HG03025 (cell line): ENCODE results near the gene TMEM145.
"Not testable (repeated sequence)": the region's sequence is repeated elsewhere in the genome, so short reads cannot be mapped to it uniquely, and the experiment has no call there.

Source experiments
- ATAC-seq: cut with Tn5 transposase; IDR thresholded peaks from one replicate; pipeline ENCODE4 v1.9.1; 2021; ENCODE audit warnings: mild to moderate bottlenecking, moderate library complexity; ENCODE audit not compliant: unreplicated experiment, low FRiP score

Gene TMEM145

DNA sequence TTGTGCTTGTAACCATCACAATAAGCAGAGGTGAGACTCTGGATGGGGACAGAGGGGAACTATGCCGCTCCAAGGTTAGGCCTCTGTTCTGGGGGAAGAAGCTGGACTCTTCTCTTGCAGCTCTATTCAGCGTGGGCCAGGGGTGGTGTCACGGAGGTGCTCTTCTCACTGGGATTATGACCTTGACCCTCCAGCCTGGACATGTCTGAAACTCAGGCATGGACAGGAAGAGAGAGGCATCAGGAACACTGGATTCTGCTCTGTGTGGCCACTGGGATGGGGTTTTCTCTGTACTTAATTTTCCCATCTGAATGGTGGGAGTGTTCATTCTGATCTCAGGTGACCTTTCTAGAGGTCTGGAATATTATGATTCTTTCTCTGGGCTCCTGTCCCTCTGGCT lies 19.9 kb downstream of the TMEM145 start:
- ATAC-seq: no peak

GRCh38 chr19:42333975-42334696 lies 21.0 kb downstream of the TMEM145 start:
- no peak for ATAC-seq

GRCh38 chr19:42334697-42335373 lies 21.7 kb downstream of the TMEM145 start:
- no peak for ATAC-seq

DNA sequence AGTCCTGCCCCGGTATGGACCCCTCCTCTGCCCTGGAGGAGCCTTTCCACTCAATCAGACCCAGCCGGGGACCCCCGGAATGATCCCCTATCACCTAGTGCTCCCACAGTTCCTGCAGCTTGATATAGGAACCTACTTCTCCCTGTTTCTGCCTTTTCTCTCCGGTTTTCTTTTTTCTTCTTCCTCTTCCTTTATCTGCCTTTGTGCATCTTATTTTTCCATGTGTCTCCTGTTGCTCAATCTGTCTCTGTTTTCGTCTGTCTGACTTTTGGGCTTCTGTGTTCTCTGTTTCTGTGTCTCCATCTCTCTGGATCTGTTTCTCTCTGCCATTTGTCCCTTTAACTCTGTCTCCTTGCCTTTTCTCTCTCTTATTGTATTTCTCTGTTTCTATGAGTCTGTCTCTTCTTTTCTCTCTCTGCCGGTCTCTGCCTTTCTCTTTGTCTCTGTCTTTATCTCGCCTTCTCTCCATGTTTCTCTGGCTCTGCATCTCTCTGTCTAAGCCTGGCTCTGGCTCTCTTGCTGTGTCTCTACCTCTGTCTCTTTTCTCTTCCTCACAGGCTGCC lies 22.3 kb downstream of the TMEM145 start:
- no peak for ATAC-seq

- no peak for ATAC-seq
Observed at GRCh38 chr19:42335971-42336370, 22.9 kb downstream of the TMEM145 start.

DNA sequence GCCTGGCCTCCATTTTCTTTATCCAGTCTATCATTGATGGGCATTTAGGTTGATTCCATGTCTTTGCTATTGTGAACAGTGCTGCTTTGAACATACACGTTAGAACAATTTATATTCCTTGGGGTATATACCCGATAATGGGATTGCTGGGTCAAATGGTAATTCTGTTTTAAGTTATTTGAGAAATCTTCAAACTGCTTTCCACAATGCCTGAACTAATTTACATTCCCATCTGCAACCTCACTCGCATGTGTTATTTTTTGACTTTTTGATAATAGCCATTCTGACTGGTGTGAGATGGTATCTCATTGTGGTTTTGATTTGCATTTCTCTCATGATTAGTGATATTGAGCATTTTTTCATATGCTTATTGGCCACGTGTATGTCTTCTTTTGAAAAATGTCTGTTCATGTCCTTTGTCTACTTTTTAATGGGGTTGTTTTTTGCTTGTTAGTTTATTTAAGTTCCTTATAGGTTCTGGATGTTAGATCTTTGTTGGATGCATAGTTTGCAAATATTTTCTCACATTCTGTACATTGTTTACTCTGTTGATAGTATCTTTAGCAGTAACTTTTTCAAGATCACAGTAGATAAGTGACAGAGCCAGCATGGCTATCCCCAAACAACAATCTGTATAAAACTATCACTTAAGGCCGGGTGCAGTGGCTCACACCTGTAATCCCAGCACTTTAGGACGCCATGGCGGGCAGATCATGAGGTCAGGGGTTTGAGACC lies 26.2 kb downstream of the TMEM145 start:
- ATAC-seq: not testable (repeated sequence)

DNA sequence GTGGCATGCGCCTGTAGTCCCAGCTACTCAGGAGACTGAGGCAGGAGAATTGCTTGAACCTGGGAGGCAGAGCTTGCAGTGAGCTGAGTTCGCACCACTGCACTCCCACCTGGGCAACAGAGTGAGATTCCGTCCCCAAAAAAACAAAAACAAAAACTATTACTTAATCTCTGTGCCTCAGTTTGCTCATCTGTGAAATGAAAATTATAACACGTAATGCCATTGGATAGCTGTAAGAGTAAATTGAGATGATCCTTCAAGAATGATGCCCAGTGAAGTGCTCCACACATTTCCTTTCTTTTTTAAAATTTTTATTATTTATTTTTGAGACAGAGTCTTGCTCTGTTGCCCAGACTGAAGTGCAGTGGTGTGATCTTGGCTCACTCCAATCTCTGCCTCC lies 26.8 kb downstream of the TMEM145 start:
- not testable (repeated sequence) for ATAC-seq

- no peak for ATAC-seq
Observed at GRCh38 chr19:42343344-42344110, 30.4 kb downstream of the TMEM145 start.

GRCh38 chr19:42344336-42344893 lies 31.3 kb downstream of the TMEM145 start:
- no peak for ATAC-seq

DNA sequence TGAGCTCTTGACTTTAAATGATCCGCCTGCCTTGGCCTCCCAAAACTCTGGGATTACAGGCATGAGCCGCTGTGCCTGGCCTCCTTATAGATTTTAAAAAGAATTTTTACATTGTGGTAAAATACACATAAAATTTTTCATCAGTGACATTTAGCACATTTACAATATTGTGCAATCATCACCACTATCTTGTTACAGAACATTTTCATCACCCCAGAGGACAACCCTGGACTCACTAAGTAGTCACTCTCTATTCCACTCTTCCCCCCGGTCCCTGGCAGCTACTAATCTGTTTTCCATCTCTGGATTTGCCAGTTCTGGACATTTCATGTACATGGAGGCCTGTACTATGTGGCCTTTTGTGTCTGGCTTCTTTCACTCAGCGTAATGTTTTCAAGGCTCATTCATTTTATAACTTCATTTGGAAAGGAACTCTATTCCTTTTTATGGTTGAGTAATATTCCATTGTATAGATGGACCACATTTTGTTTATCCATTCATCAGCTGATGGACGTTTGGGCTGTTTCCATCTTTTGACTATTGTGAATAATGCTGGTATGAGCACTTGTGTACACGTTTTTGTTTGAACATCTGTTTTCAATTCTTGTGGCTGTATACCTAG lies 32.2 kb downstream of the TMEM145 start:
- ATAC-seq: no peak

DNA sequence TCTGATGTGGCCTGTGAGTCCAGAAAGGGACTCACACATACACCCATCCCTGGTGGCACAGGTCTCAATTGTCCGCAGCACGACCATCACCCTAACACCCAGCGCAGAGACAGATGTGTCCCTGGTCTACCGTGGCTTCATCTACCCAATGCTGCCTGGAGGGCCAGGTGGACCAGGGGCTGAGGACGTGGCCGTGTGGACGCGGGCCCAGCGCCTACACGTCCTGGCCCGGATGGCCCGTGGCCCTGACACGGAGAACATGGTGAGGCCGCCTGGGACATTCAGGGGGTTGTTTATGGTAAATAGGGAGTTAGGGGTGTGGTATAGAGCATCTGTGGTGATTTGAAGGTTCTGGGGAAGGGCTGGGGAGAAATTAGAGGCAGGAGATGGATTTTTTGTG lies 35.1 kb downstream of the TMEM145 start:
- no peak for ATAC-seq

DNA sequence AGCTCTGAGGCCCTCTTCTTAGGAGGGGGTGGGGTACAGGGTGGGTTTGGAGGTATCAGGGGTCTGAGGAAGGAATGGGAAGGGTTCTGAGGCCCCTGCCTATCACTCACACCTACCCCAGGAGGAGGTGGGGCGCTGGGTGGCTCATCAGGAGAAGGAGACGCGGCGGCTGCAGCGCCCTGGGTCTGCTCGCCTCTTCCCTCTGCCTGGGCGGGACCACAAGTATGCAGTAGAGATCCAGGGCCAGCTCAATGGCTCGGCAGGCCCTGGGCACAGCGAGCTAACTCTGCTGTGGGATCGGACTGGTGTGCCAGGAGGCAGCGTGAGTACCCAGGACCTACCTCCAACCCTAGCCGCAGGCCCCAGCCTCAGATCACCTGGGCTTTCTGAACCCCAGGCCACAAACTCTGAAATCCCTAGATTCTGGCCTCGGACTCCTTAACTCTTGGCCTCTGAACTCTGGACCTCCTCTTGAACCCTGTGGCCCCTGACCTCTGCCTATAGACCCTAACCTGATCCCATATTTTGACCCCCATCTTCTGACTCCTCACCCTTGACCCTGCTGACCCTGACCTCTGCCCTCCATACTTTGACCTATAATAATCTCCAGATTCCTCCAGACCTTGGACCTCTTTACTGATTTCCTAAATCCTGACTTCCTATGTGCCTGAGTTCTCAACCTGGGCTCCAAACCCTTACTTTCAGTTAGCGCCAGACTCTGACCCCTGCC lies 36.4 kb downstream of the TMEM145 start:
- ATAC-seq: no peak

DNA sequence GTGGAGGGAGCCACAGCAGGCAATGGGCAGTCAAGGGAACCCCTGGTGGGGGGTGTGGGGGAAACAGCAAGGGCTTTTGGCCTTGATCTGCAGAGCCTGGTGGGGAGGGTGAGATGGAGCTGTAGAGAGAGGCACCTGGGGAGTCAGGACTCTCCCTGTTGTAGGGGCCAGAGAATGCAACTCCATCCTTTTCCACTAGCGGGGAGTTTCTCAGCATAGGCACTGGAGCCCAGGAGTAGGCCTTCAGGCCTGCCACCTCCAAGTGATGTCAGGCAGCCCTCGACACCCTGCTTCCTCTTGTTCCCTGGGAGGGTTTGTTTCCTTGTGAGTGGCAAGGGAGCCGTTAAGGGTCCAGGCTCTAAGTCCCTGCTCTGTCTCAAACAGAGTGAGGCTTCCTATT lies 37.3 kb downstream of the TMEM145 start:
- no peak for ATAC-seq

- no peak for ATAC-seq
Observed at GRCh38 chr19:42351079-42351735, 38.1 kb downstream of the TMEM145 start.

DNA sequence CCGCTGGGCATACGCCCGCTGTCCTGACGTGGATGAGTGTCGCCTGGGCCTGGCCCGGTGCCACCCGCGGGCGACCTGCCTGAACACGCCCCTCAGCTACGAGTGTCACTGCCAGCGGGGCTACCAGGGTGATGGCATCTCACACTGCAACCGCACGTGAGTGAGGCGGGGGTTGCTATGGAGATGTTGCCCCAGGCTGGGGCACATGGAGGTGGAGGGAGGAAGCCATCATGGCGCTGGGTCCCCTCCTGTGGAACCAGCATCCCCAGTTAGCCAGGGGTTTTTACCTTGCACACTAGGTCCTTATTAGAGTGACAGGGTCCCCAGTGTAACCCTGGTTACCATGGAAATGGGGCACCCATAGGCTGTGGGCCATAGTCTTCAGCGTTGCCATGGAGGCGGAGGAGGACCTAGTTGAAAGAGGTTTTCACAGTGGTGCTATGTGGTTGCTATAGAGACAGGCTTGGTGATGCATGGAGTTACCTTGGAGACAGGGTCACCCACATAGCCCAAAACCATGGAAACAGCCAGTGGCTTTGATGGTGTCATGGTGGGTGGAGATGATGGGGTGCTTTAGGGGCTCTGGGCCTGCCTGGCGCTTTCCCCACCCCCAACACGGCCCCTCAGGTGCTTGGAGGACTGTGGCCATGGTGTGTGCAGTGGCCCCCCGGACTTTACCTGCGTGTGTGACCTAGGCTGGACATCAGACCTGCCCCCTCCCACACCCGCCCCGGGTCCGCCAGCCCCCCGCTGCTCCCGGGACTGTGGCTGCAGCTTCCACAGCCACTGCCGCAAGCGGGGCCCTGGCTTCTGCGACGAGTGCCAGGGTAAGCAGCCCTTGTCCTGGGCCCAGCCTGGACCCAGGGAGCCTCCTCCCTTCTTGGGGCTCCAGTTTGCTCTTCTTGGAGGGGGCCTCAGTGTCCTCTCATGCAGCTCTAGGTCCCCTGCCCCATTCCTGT lies 39.5 kb downstream of the TMEM145 start:
- ATAC-seq: no peak

DNA sequence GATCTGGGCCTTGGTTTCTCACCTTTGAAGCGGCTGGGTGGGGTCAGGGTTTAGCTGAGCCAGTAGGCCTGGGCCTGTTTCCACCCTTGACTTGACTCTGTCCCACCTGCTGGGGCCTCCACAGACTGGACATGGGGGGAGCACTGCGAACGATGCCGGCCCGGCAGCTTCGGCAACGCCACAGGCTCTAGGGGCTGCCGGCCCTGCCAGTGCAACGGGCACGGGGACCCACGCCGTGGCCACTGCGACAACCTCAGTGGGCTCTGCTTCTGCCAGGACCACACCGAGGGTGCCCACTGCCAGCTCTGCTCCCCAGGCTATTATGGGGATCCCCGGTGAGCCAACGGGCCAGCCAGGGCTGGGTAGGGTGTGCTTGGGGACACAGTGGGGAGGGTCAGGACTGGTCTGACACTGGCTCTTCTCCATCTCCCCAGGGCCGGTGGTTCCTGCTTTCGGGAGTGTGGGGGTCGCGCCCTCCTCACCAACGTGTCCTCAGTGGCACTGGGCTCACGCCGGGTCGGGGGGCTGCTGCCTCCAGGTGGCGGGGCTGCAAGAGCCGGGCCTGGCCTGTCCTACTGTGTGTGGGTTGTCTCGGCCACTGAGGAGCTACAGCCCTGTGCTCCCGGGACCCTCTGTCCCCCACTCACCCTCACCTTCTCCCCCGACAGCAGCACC lies 40.4 kb downstream of the TMEM145 start:
- ATAC-seq: no peak

- ATAC-seq: no peak
Observed at GRCh38 chr19:42355896-42356295, 42.8 kb downstream of the TMEM145 start.
